K562 (cell line): Measurements from ENCODE around the gene CFAP410. TPM values are rescaled to one million over a fixed set of nuclear protein-coding genes. Genes with fewer than 3 reads are reported as not detected.

Experiments used
- ATAC-seq: fragments of 200-7000 bp; cut with Tn5 transposase; 3 replicates; pipeline ENCODE4 v1.9.1; 2020; ENCODE audit warnings: moderate library complexity
- BruUV-seq: library from RNA; stranded (reverse); fragments of 400-500 nt; replicated peaks from 2 replicates; lab custom pipeline; 2021; lab: Mats Ljungman, UMichigan
- CTCF ChIA-PET: fragments of 300-600 bp; formaldehyde crosslinking; extraction: SDS; loops from one replicate; lab custom pipeline; 2021; ENCODE audit warnings: low intra/inter-chr PET ratio; lab: Yijun Ruan, JAX
- POLR2A ChIA-PET: fragments of 300-600, 350-650 bp; sonication (Branson Sonifier 250); formaldehyde crosslinking; extraction: SDS; loops from one replicate; lab custom pipeline; 2021; ENCODE audit warnings: antibody characterized with exemption, inconsistent platforms; lab: Yijun Ruan, JAX
- DNase-seq, 4 experiments: peaks; one replicate each; pipeline versions ENCODE4 v3.0.0 to v3.0.0-alpha.2; 2011 to 2018; ENCODE audit warnings: low spot score in 3 of 4, mixed read lengths in 3 of 4; ENCODE audit errors: extremely low read depth in 1 of 4
- FAIRE-seq: peaks from 2 replicates; lab custom pipeline; 2011; peaks lifted over from hg19 to GRCh38; lab: Jason Lieb, UNC
- H2AFZ ChIP-seq: 2 replicates; pipeline ENCODE4 v1.6.0; 2011; ENCODE audit warnings: low read depth, low read length, control low read depth, inconsistent platforms
- H3K27ac ChIP-seq: fragments of 200-600 bp; 3 replicates; pipeline ENCODE4 v1.8.0; 2011; ENCODE audit warnings: low read depth, mild to moderate bottlenecking, control low read depth, inconsistent platforms, low read length, moderate library complexity, mixed read lengths; ENCODE audit errors: extremely low read depth
- H3K27me3 ChIP-seq, 2 experiments: fragments of 300-600 bp in 1 of 2; 2 replicates in 1 of 2; 3 replicates in 1 of 2; pipeline versions ENCODE4 v1.6.0 to v1.8.0; 2011; ENCODE audit warnings: inconsistent platforms in 2 of 2, low read length in 2 of 2, mild to moderate bottlenecking in 1 of 2, mixed read lengths in 1 of 2, moderate library complexity in 1 of 2; ENCODE audit not compliant: control insufficient read depth in 2 of 2, insufficient read depth in 2 of 2
- H3K36me3 ChIP-seq: fragments of 300-600 bp; 3 replicates; pipeline ENCODE4 v1.8.0; 2011; ENCODE audit warnings: mild to moderate bottlenecking, low read length, inconsistent platforms; ENCODE audit not compliant: control insufficient read depth, insufficient read depth
- H3K4me1 ChIP-seq, 2 experiments: fragments of 200-600 bp in 1 of 2; replicated peaks in 1 of 2; 2 replicates in 1 of 2; 3 replicates in 1 of 2; pipeline versions ENCODE4 v1.5.1 to v1.8.0; 2011; ENCODE audit warnings: inconsistent platforms in 2 of 2, low read length in 2 of 2, mild to moderate bottlenecking in 1 of 2, mixed read lengths in 1 of 2, moderate library complexity in 1 of 2; ENCODE audit not compliant: control insufficient read depth in 2 of 2, insufficient read depth in 2 of 2
- H3K4me2 ChIP-seq: 2 replicates; pipeline ENCODE4 v1.6.1; 2011; ENCODE audit warnings: low read length, control low read depth, inconsistent platforms, mixed read lengths; ENCODE audit not compliant: insufficient read depth
- H3K4me3 ChIP-seq: fragments of 200-600 bp; sonication (generic), shearing (Covaris generic); 2 replicates; pipeline ENCODE4 v1.5.1; 2016; ENCODE audit warnings: control low read depth, inconsistent platforms
- H3K79me2 ChIP-seq: fragments of 200-600 bp; 3 replicates; pipeline ENCODE4 v1.8.0; 2011; ENCODE audit warnings: low read length, inconsistent platforms; ENCODE audit not compliant: control insufficient read depth, insufficient read depth
- H3K9ac ChIP-seq, 2 experiments: 2 replicates each; pipeline versions ENCODE4 v1.6.0 to v1.6.1; 2011; ENCODE audit warnings: low read depth in 2 of 2, low read length in 2 of 2, control low read depth in 1 of 2, inconsistent platforms in 1 of 2, mild to moderate bottlenecking in 1 of 2, mixed read lengths in 1 of 2; ENCODE audit not compliant: insufficient read depth in 1 of 2
- H3K9me1 ChIP-seq: one replicate; pipeline ENCODE4 v1.6.0; 2011; ENCODE audit warnings: inconsistent platforms, mild to moderate bottlenecking, low read length, moderate library complexity; ENCODE audit not compliant: control insufficient read depth, insufficient read depth
- H3K9me3 ChIP-seq: replicated peaks from 2 replicates; pipeline ENCODE4 v1.5.1; 2011; ENCODE audit warnings: low read depth, low read length, inconsistent platforms; ENCODE audit not compliant: control insufficient read depth, insufficient read depth
- H4K20me1 ChIP-seq: replicated peaks from 2 replicates; pipeline ENCODE4 v1.6.1; 2011; ENCODE audit warnings: low read length, inconsistent platforms, mixed read lengths; ENCODE audit not compliant: control insufficient read depth, insufficient read depth
- C11orf30 ChIP-seq: fragments of 450-650 bp; IDR thresholded peaks from 2 replicates; pipeline ENCODE4 v1.6.1; 2016; ENCODE audit warnings: low read depth, mild to moderate bottlenecking
- CBFA2T3 ChIP-seq: fragments of 450-650 bp; IDR thresholded peaks from 2 replicates; pipeline ENCODE4 v1.6.1; 2017
- CBX3 ChIP-seq, 2 experiments: IDR thresholded peaks; 1 replicate in 1 of 2; 2 replicates in 1 of 2; pipeline ENCODE4 v1.6.1; 2012; ENCODE audit warnings: inconsistent platforms in 2 of 2, low read length in 2 of 2, borderline replicate concordance in 1 of 2, control low read depth in 1 of 2
- DACH1 ChIP-seq: fragments of 450-650 bp; IDR thresholded peaks from 2 replicates; pipeline ENCODE4 v1.6.1; 2018; ENCODE audit not compliant: partially characterized antibody
- EHMT2 ChIP-seq: fragments of 450-650 bp; IDR thresholded peaks from 2 replicates; pipeline ENCODE4 v1.6.1; 2018; ENCODE audit warnings: antibody characterized with exemption
- GATA2 ChIP-seq: sonication (generic); formaldehyde crosslinking; IDR thresholded peaks from 2 replicates; pipeline ENCODE4 v1.4.0; 2020; ENCODE audit warnings: mild to moderate bottlenecking, missing genetic modification reagents
- HLTF ChIP-seq: fragments of 450-650 bp; IDR thresholded peaks from 2 replicates; pipeline ENCODE4 v1.6.1; 2016
- IRF2 ChIP-seq: sonication (generic); formaldehyde crosslinking; IDR thresholded peaks from 2 replicates; pipeline ENCODE4 v1.8.1; 2022; ENCODE audit warnings: mild to moderate bottlenecking, missing genetic modification reagents
- KLF1 ChIP-seq: fragments of 450-650 bp; IDR thresholded peaks from 2 replicates; pipeline ENCODE4 v1.6.1; 2016; ENCODE audit warnings: missing genetic modification characterization, missing compliant biosample characterization
- MCM2 ChIP-seq: fragments of 450-650 bp; IDR thresholded peaks from 2 replicates; pipeline ENCODE4 v1.6.1; 2017; ENCODE audit warnings: low read depth, mild to moderate bottlenecking
- MEF2A ChIP-seq: IDR thresholded peaks from 2 replicates; pipeline ENCODE4 v1.6.1; 2011; ENCODE audit warnings: low read depth, mild to moderate bottlenecking, low read length, moderate library complexity; ENCODE audit not compliant: control insufficient read depth
- ZBTB34 ChIP-seq: fragments of 250-450 bp; sonication (Bioruptor Pico); IDR thresholded peaks from 2 replicates; pipeline ENCODE4 v1.8.0; 2021; ENCODE audit warnings: mild to moderate bottlenecking, moderate library complexity
- ZBTB49 ChIP-seq: sonication (generic); formaldehyde crosslinking; IDR thresholded peaks from 2 replicates; pipeline ENCODE4 v1.8.0; 2022; ENCODE audit warnings: missing genetic modification reagents, mild to moderate bottlenecking, borderline replicate concordance
- ZKSCAN3 ChIP-seq: fragments of 250-450 bp; sonication (Bioruptor Pico); IDR thresholded peaks from 2 replicates; pipeline ENCODE4 v1.4.0; 2020
- in situ Hi-C: fragments of 300-500 bp; cut with MboI; formaldehyde crosslinking; loops from 4 replicates; pipeline ENCODE4 v1.15.0; 2018; ENCODE audit warnings: inconsistent platforms, mixed read lengths
- intact Hi-C: fragments of 100-400 bp; cut with micrococcal nuclease; formaldehyde crosslinking; loops from 2 replicates; pipeline ENCODE4 v1.14.2; 2022
- polyA plus RNA-seq, 8 experiments: library from polyadenylated mRNA; depleted of rRNA in 4 of 8; stranded (reverse) in 5 of 8; unstranded in 3 of 8; fragments of >200 nt; fragmentation: Nextera tagmentation in 2 of 8; fragmentation: Illumina TruSeq in 1 of 8; extraction: Ambion mirVana in 2 of 8; extraction: Trizol in 1 of 8; gene quantifications; 2 replicates each; pipeline versions ENCODE4 v1.2.1 to v1.2.3, GENCODE V29; 2011 to 2014; ENCODE audit warnings: inconsistent platforms in 1 of 8, missing spikeins in 1 of 8
- total RNA-seq, 7 experiments: library from RNA; depleted of rRNA in 6 of 7; stranded (reverse); fragments of >200 nt in 6 of 7; fragmentation: Illumina TruSeq in 2 of 7; extraction: Trizol in 2 of 7; gene quantifications; 2 replicates each; pipeline versions ENCODE4 v1.2.1 to v1.2.3, GENCODE V29; 2011 to 2021; ENCODE audit warnings: low replicate concordance in 1 of 7
- TF ChIP-seq, protein P1 (sequence below): fragments of 450-650 bp; IDR thresholded peaks from 2 replicates; pipeline ENCODE4 v1.6.1; 2016; ENCODE audit warnings: antibody characterized with exemption

Gene CFAP410
- total and polyA plus RNA-seq, 9 of the 15 experiments (the other 6 are each of a cell fraction or from before 2014, with no cell fraction given): 0.07 to 17.3 (median 2.3) TPM

DNA sequence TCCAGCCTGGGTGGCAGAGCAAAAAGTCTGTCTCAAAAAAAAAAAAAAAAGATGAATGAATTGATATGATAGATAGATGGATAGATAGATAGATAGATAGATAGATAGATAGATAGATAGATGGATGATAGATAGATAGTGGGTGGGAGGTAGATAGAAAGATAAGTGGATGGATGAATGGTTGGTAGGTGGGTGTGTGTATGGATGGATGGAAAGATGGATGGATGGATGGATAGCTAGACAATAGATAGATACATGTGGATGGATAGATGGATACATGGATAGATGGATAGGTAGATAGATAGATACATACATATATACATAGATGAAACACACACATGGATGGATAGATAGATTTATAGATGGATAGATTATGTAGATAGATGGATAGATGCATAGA, 42.7 kb upstream of the CFAP410 start:
- no peak for TF ChIP-seq KLF1 (tag)
- peak; percentile 46; the same call in 1 of the 2 replicates for TF ChIP-seq GATA2 (CRISPR knock-in tag)
- no peak for TF ChIP-seq C11orf30
- no peak for TF ChIP-seq ZBTB34 (CRISPR knock-in tag)
- TF ChIP-seq IRF2 (CRISPR knock-in tag): no peak
- no peak for TF ChIP-seq MCM2
- TF ChIP-seq MEF2A: no peak
- TF ChIP-seq ZBTB49 (CRISPR knock-in tag): no peak
- TF ChIP-seq, protein P1, sequence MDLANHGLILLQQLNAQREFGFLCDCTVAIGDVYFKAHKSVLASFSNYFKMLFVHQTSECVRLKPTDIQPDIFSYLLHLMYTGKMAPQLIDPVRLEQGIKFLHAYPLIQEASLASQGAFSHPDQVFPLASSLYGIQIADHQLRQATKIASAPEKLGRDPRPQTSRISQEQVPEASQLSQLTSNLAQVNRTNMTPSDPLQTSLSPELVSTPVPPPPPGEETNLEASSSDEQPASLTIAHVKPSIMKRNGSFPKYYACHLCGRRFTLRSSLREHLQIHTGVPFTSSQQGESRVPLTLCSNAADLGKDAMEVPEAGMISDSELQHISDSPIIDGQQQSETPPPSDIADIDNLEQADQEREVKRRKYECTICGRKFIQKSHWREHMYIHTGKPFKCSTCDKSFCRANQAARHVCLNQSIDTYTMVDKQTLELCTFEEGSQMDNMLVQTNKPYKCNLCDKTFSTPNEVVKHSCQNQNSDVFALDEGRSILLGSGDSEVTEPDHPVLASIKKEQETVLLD: peak; percentile 70; the same call in 1 of the 2 replicates
- TF ChIP-seq CBX3 (IDR thresholded peaks at IDR 0.05; ENCODE audit: borderline replicate concordance in 1 of 2, low read length in 2 of 2): no peak
- no peak for TF ChIP-seq ZKSCAN3
- peak; percentile 97 for TF ChIP-seq DACH1
- TF ChIP-seq EHMT2: no peak
- TF ChIP-seq CBFA2T3: no peak
- no peak for TF ChIP-seq HLTF
- TF ChIP-seq, all 486 proteins: peak for 3
- Histone ChIP-seq H3K9ac (no peak overlapping the region), H4K20me1 (0 out of 2 replicates have a peak, but pooled peaks cover 2% of the 10 kb centered on the region), H2AFZ (no peak overlapping the region), H3K27ac (no peak overlapping the region), H3K79me2 (no peaks in the 10 kb centered on the region), H3K36me3 (no peaks in the 10 kb centered on the region), H3K9me1 (no peaks in the 10 kb centered on the region), H3K9me3 (no peaks in the 10 kb centered on the region), H3K4me2 (no peak overlapping the region), H3K4me1 (peaks cover 0 to 3% of the 10 kb centered on the region in 2 experiments; a peak in 1 of 5 replicates), H3K4me3 (no peak overlapping the region), H3K27me3 (peaks cover 32 to 42% of the 10 kb centered on the region in 2 experiments)
- BruUV-seq: no TSS peak
- no peak for ATAC-seq
- in situ Hi-C loops (no loop called here), intact Hi-C loops (no loop called here)
- POLR2A ChIA-PET: interaction anchor here (0.5 kb wide), 1 partner anchor 25 kb away, joined by 3 read pairs; no protein-coding TSS in a partner anchor
- no peak for DNase-seq
- CTCF ChIA-PET: no interaction called here
- no peak for FAIRE-seq
